H1 (cell line): ENCODE results near the gene CENPM. TPM values are rescaled to one million over a fixed set of nuclear protein-coding genes. Genes with fewer than 3 reads are reported as not detected.

Experiments used
- CTCF ChIA-PET: fragments of 300-600 bp; sonication (Branson Sonifier 250); formaldehyde crosslinking; loops from one replicate; lab custom pipeline; 2021; ENCODE audit not compliant: partially characterized antibody; lab: Charles Lee
- POLR2A ChIA-PET: fragments of 300-600 bp; sonication (Branson Sonifier 250); formaldehyde crosslinking; loops from one replicate; lab custom pipeline; 2021; ENCODE audit warnings: inconsistent platforms; ENCODE audit not compliant: partially characterized antibody; lab: Charles Lee
- DNase-seq, 2 experiments: peaks; one replicate each; pipeline versions ENCODE4 v3.0.0 to v3.0.0-alpha.2; 2010 to 2022; ENCODE audit warnings: low spot score in 2 of 2, low read depth in 1 of 2, mixed read lengths in 1 of 2
- FAIRE-seq: peaks from 2 replicates; lab custom pipeline; 2011; peaks lifted over from hg19 to GRCh38; lab: Jason Lieb, UNC
- H2AFZ ChIP-seq: 2 replicates; pipeline ENCODE4 v1.8.1; 2012; ENCODE audit warnings: low read length, inconsistent platforms
- H2AK5ac ChIP-seq: 2 replicates; pipeline ENCODE4 v1.6.1; 2013; ENCODE audit warnings: low read depth, low read length
- H2BK120ac ChIP-seq: replicated peaks from 2 replicates; pipeline ENCODE3; 2013; ENCODE audit warnings: low read depth, low read length, inconsistent platforms
- H2BK12ac ChIP-seq: 2 replicates; pipeline ENCODE4 v1.6.1; 2013; ENCODE audit warnings: low read depth, low read length
- H2BK15ac ChIP-seq: 2 replicates; pipeline ENCODE4 v1.6.1; 2013; ENCODE audit warnings: low read length
- H2BK20ac ChIP-seq: 2 replicates; pipeline ENCODE4 v1.6.1; 2013; ENCODE audit warnings: low read length
- H2BK5ac ChIP-seq: 2 replicates; pipeline ENCODE4 v1.6.1; 2013; ENCODE audit warnings: low read depth, low read length
- H3K14ac ChIP-seq: 2 replicates; pipeline ENCODE4 v1.6.1; 2013; ENCODE audit warnings: inconsistent platforms; ENCODE audit not compliant: insufficient read length
- H3K18ac ChIP-seq: 2 replicates; pipeline ENCODE4 v1.6.1; 2013; ENCODE audit warnings: low read length; ENCODE audit errors: extremely low read depth
- H3K23ac ChIP-seq: 2 replicates; pipeline ENCODE4 v1.6.1; 2013; ENCODE audit warnings: inconsistent platforms; ENCODE audit not compliant: insufficient read length
- H3K23me2 ChIP-seq: 2 replicates; pipeline ENCODE4 v1.6.1; 2013; ENCODE audit warnings: low read depth, low read length
- H3K27ac ChIP-seq: 2 replicates; pipeline ENCODE4 v1.6.1; 2011; ENCODE audit warnings: low read depth, low read length, inconsistent platforms
- H3K27me3 ChIP-seq, 4 experiments: replicated peaks in 1 of 4; 1 replicate in 1 of 4; 2 replicates in 3 of 4; pipeline versions ENCODE4 v1.6.1 to v1.8.1; 2011 to 2013; ENCODE audit warnings: low read length in 3 of 4, mild to moderate bottlenecking in 3 of 4, inconsistent platforms in 2 of 4, mixed read lengths in 2 of 4, moderate library complexity in 1 of 4; ENCODE audit not compliant: control insufficient read depth in 3 of 4, insufficient read depth in 3 of 4; ENCODE audit errors: extremely low read depth in 1 of 4
- H3K36me3 ChIP-seq, 4 experiments: 2 replicates each; pipeline versions ENCODE4 v1.6.1 to v1.8.1; 2011 to 2013; ENCODE audit warnings: mild to moderate bottlenecking in 4 of 4, low read length in 3 of 4, moderate library complexity in 2 of 4, control low read depth in 1 of 4, inconsistent platforms in 1 of 4; ENCODE audit not compliant: insufficient read depth in 4 of 4, control insufficient read depth in 2 of 4
- H3K4ac ChIP-seq: replicated peaks from 2 replicates; pipeline ENCODE3; 2013; ENCODE audit warnings: low read length, low read depth, mixed read lengths, inconsistent platforms; ENCODE audit not compliant: insufficient read length
- H3K4me1 ChIP-seq, 4 experiments: replicated peaks in 1 of 4; 1 replicate in 1 of 4; 2 replicates in 3 of 4; pipeline versions ENCODE4 v1.6.1 to v1.8.1; 2011 to 2013; ENCODE audit warnings: low read length in 3 of 4, inconsistent platforms in 2 of 4, mixed read lengths in 1 of 4; ENCODE audit not compliant: insufficient read depth in 4 of 4, control insufficient read depth in 3 of 4
- H3K4me2 ChIP-seq, 2 experiments: 2 replicates each; pipeline versions ENCODE4 v1.6.1 to v1.8.1; 2011 to 2013; ENCODE audit warnings: low read depth in 2 of 2, low read length in 2 of 2, control low read depth in 1 of 2, inconsistent platforms in 1 of 2, mild to moderate bottlenecking in 1 of 2; ENCODE audit not compliant: insufficient read depth in 1 of 2
- H3K4me3 ChIP-seq, 4 experiments: fragments of 200-600, 300-600 bp in 1 of 4; sonication (generic), shearing (Covaris generic), sonication (Bioruptor Twin) in 1 of 4; 2 replicates each; pipeline versions ENCODE4 v1.5.1 to v1.8.1; 2011 to 2016; ENCODE audit warnings: low read length in 4 of 4, low read depth in 3 of 4, control low read depth in 2 of 4, inconsistent platforms in 2 of 4, mild to moderate bottlenecking in 2 of 4, mixed read lengths in 1 of 4, moderate library complexity in 1 of 4; ENCODE audit not compliant: insufficient read depth in 2 of 4; ENCODE audit errors: extremely low read depth in 1 of 4
- H3K56ac ChIP-seq: replicated peaks from 2 replicates; pipeline ENCODE3; 2013; ENCODE audit warnings: low read depth, mild to moderate bottlenecking, mixed read lengths, low read length, inconsistent platforms; ENCODE audit not compliant: insufficient read length
- H3K79me1 ChIP-seq: 2 replicates; pipeline ENCODE4 v1.6.1; 2013; ENCODE audit warnings: low read depth, low read length, control low read depth
- H3K79me2 ChIP-seq, 2 experiments: 2 replicates each; pipeline versions ENCODE4 v1.6.1 to v1.8.1; 2012 to 2013; ENCODE audit warnings: low read length in 2 of 2, mild to moderate bottlenecking in 2 of 2, inconsistent platforms in 1 of 2; ENCODE audit not compliant: insufficient read depth in 2 of 2, control insufficient read depth in 1 of 2
- H3K9ac ChIP-seq, 4 experiments: replicated peaks in 1 of 4; 1 replicate in 1 of 4; 2 replicates in 3 of 4; pipeline versions ENCODE4 v1.6.1 to v1.8.1; 2011 to 2013; ENCODE audit warnings: low read depth in 3 of 4, low read length in 3 of 4, control low read depth in 2 of 4, mild to moderate bottlenecking in 2 of 4, moderate library complexity in 2 of 4, inconsistent platforms in 1 of 4; ENCODE audit errors: extremely low read depth in 1 of 4
- H3K9me3 ChIP-seq, 2 experiments: 2 replicates each; pipeline versions ENCODE4 v1.6.1 to v1.8.1; 2012 to 2013; ENCODE audit warnings: mild to moderate bottlenecking in 2 of 2, moderate library complexity in 2 of 2, control low read depth in 1 of 2, inconsistent platforms in 1 of 2, low read depth in 1 of 2, low read length in 1 of 2, mixed read lengths in 1 of 2; ENCODE audit not compliant: insufficient read depth in 2 of 2
- H4K20me1 ChIP-seq, 2 experiments: replicated peaks in 1 of 2; 2 replicates each; pipeline versions ENCODE3 to v1.8.1; 2011 to 2013; ENCODE audit warnings: inconsistent platforms in 2 of 2, low read length in 2 of 2, mild to moderate bottlenecking in 1 of 2; ENCODE audit not compliant: insufficient read depth in 2 of 2, control insufficient read depth in 1 of 2
- H4K5ac ChIP-seq: 2 replicates; pipeline ENCODE4 v1.6.1; 2013; ENCODE audit warnings: low read length, low read depth, mixed read lengths, inconsistent platforms; ENCODE audit not compliant: insufficient read length
- H4K8ac ChIP-seq: 2 replicates; pipeline ENCODE4 v1.8.0; 2013; ENCODE audit warnings: mild to moderate bottlenecking, moderate library complexity, low read length, inconsistent platforms; ENCODE audit not compliant: insufficient read depth; ENCODE audit errors: extremely low read depth
- H4K91ac ChIP-seq: replicated peaks from 2 replicates; pipeline ENCODE3; 2013; ENCODE audit warnings: low read length, mixed read lengths, inconsistent platforms; ENCODE audit not compliant: insufficient read length
- SAP30 ChIP-seq: fragments of 300-600 bp; sonication (generic); IDR thresholded peaks from 2 replicates; pipeline ENCODE4 v1.7.1; 2012; ENCODE audit warnings: low read length, moderate library complexity, mild to moderate bottlenecking, inconsistent platforms; ENCODE audit not compliant: insufficient read depth, insufficient replicate concordance
- TAF1 ChIP-seq: IDR thresholded peaks from 2 replicates; pipeline ENCODE4 v1.6.1; 2011; ENCODE audit warnings: mild to moderate bottlenecking, low read depth, low read length
- WGBS, 2 experiments: shearing (Covaris generic) in 1 of 2; methylation state at CpG; one replicate each; pipeline versions ENCODE4 v1.1.6 to v1.1.7; 2013 to 2015; ENCODE audit warnings: low lambda C conversion rate in 2 of 2, mixed read lengths in 2 of 2, inconsistent platforms in 1 of 2, low coverage in 1 of 2, missing lambda C conversion rate in 1 of 2; ENCODE audit not compliant: insufficient replicate concordance in 2 of 2, insufficient coverage in 1 of 2, insufficient read length in 1 of 2; ENCODE audit errors: extremely low coverage in 1 of 2, missing lambda C conversion rate in 1 of 2; 5-methylcytosine and 5-hydroxymethylcytosine counted together
- polyA plus RNA-seq, 7 experiments: library from polyadenylated mRNA; depleted of rRNA in 3 of 7; stranded (reverse) in 5 of 7; unstranded in 2 of 7; fragments of >200 nt in 5 of 7; fragments of 200-250 nt in 2 of 7; gene quantifications; 1 replicate in 5 of 7; 2 replicates in 1 of 7; 4 replicates in 1 of 7; pipeline versions ENCODE4 v1.2.1 to v1.2.3, GENCODE V29; 2011 to 2013; ENCODE audit warnings: missing spikeins in 2 of 7, mixed read lengths in 2 of 7
- total RNA-seq: library from RNA; stranded (reverse); fragmentation: NEBNext Ultra II Directional; extraction: Animal tissue kit (Norgen Biotek cat#: 25700); gene quantifications from 2 replicates; pipeline ENCODE4 v1.2.1, GENCODE V29; 2021

Gene CENPM
- total and polyA plus RNA-seq, 2 of the 8 experiments (the other 6 are each of a cell fraction or from before 2014, with no cell fraction given): 32.0 to 80.4 TPM

- Histone ChIP-seq H4K91ac (no peak overlapping the region), H3K79me2 (peaks cover 0 to 5% of the 10 kb centered on the region in 2 experiments; a peak in 1 of 4 replicates), H3K4ac (no peak overlapping the region), H3K36me3 (no peaks in the 10 kb centered on the region), H4K20me1 (peaks cover 2 to 9% of the 10 kb centered on the region in 2 experiments), H3K27ac (no peak overlapping the region), H3K9me3 (no peaks in the 10 kb centered on the region), H3K79me1 (peaks cover 2% of the 10 kb centered on the region; the same call in 1 of the 2 replicates), H3K14ac (no peak overlapping the region), H3K9ac (no peak overlapping the region), H4K8ac (no peak overlapping the region), H2AK5ac (no peak overlapping the region), H3K4me3 (no peak overlapping the region), H3K56ac (no peak overlapping the region), H2BK5ac (no peak overlapping the region), H2AFZ (no peak overlapping the region), H3K4me2 (no peak overlapping the region; a peak in 1 of 4 replicates), H2BK15ac (no peak overlapping the region), H3K23me2 (peaks cover 13% of the 10 kb centered on the region), H3K18ac (no peak overlapping the region), H3K4me1 (peaks cover 0 to 14% (median 10%) of the 10 kb centered on the region in 4 experiments; a peak in 6 of 7 replicates), H2BK20ac (no peak overlapping the region), H2BK120ac (no peak overlapping the region), H3K23ac (no peak overlapping the region), H3K27me3 (peaks cover 10 to 24% (median 23%) of the 10 kb centered on the region in 4 experiments), H4K5ac (no peak overlapping the region), H2BK12ac (no peak overlapping the region)
- DNase-seq: no peak
- TF ChIP-seq SAP30 (no peak), TAF1 (no peak)
- 86% methylated on average over 8 of the region's 9 CpGs; no CpG with 5 or more reads in 1 of the 2 experiments for WGBS, 2 experiments
- no peak for FAIRE-seq
- ChIA-PET CTCF (interaction anchor here (0.6 to 2.1 kb wide), 2 partner anchors 12 to 1151 kb away, joined by 3 to 13 read pairs; no protein-coding TSS in a partner anchor), POLR2A (interaction anchor here (0.9 kb wide), 1 partner anchor 33 kb away, joined by 3 read pairs; the partner anchor contains the start of gene CENPM)
Measured at GRCh38 chr22:41979423-41980250, 32.7 kb upstream of the CENPM start.
